H1 (cell line): Measurements from ENCODE around the gene SUSD5. TPM values are rescaled to one million over a fixed set of nuclear protein-coding genes. Genes with fewer than 3 reads are reported as not detected.

Experiments used
- CTCF ChIA-PET: fragments of 300-600 bp; sonication (Branson Sonifier 250); formaldehyde crosslinking; loops from one replicate; lab custom pipeline; 2021; ENCODE audit not compliant: partially characterized antibody; lab: Charles Lee
- POLR2A ChIA-PET: fragments of 300-600 bp; sonication (Branson Sonifier 250); formaldehyde crosslinking; loops from one replicate; lab custom pipeline; 2021; ENCODE audit warnings: inconsistent platforms; ENCODE audit not compliant: partially characterized antibody; lab: Charles Lee
- DNase-seq, 2 experiments: peaks; one replicate each; pipeline versions ENCODE4 v3.0.0 to v3.0.0-alpha.2; 2010 to 2022; ENCODE audit warnings: low spot score in 2 of 2, low read depth in 1 of 2, mixed read lengths in 1 of 2
- FAIRE-seq: peaks from 2 replicates; lab custom pipeline; 2011; peaks lifted over from hg19 to GRCh38; lab: Jason Lieb, UNC
- H2AFZ ChIP-seq: 2 replicates; pipeline ENCODE4 v1.8.1; 2012; ENCODE audit warnings: low read length, inconsistent platforms
- H2AK5ac ChIP-seq: 2 replicates; pipeline ENCODE4 v1.6.1; 2013; ENCODE audit warnings: low read depth, low read length
- H2BK120ac ChIP-seq: replicated peaks from 2 replicates; pipeline ENCODE3; 2013; ENCODE audit warnings: low read depth, low read length, inconsistent platforms
- H2BK12ac ChIP-seq: 2 replicates; pipeline ENCODE4 v1.6.1; 2013; ENCODE audit warnings: low read depth, low read length
- H2BK15ac ChIP-seq: 2 replicates; pipeline ENCODE4 v1.6.1; 2013; ENCODE audit warnings: low read length
- H2BK20ac ChIP-seq: 2 replicates; pipeline ENCODE4 v1.6.1; 2013; ENCODE audit warnings: low read length
- H2BK5ac ChIP-seq: 2 replicates; pipeline ENCODE4 v1.6.1; 2013; ENCODE audit warnings: low read depth, low read length
- H3K14ac ChIP-seq: 2 replicates; pipeline ENCODE4 v1.6.1; 2013; ENCODE audit warnings: inconsistent platforms; ENCODE audit not compliant: insufficient read length
- H3K18ac ChIP-seq: 2 replicates; pipeline ENCODE4 v1.6.1; 2013; ENCODE audit warnings: low read length; ENCODE audit errors: extremely low read depth
- H3K23ac ChIP-seq: 2 replicates; pipeline ENCODE4 v1.6.1; 2013; ENCODE audit warnings: inconsistent platforms; ENCODE audit not compliant: insufficient read length
- H3K23me2 ChIP-seq: 2 replicates; pipeline ENCODE4 v1.6.1; 2013; ENCODE audit warnings: low read depth, low read length
- H3K27ac ChIP-seq: 2 replicates; pipeline ENCODE4 v1.6.1; 2011; ENCODE audit warnings: low read depth, low read length, inconsistent platforms
- H3K27me3 ChIP-seq, 4 experiments: replicated peaks in 1 of 4; 1 replicate in 1 of 4; 2 replicates in 3 of 4; pipeline versions ENCODE4 v1.6.1 to v1.8.1; 2011 to 2013; ENCODE audit warnings: low read length in 3 of 4, mild to moderate bottlenecking in 3 of 4, inconsistent platforms in 2 of 4, mixed read lengths in 2 of 4, moderate library complexity in 1 of 4; ENCODE audit not compliant: control insufficient read depth in 3 of 4, insufficient read depth in 3 of 4; ENCODE audit errors: extremely low read depth in 1 of 4
- H3K36me3 ChIP-seq, 4 experiments: 2 replicates each; pipeline versions ENCODE4 v1.6.1 to v1.8.1; 2011 to 2013; ENCODE audit warnings: mild to moderate bottlenecking in 4 of 4, low read length in 3 of 4, moderate library complexity in 2 of 4, control low read depth in 1 of 4, inconsistent platforms in 1 of 4; ENCODE audit not compliant: insufficient read depth in 4 of 4, control insufficient read depth in 2 of 4
- H3K4ac ChIP-seq: replicated peaks from 2 replicates; pipeline ENCODE3; 2013; ENCODE audit warnings: low read length, low read depth, mixed read lengths, inconsistent platforms; ENCODE audit not compliant: insufficient read length
- H3K4me1 ChIP-seq, 4 experiments: replicated peaks in 1 of 4; 1 replicate in 1 of 4; 2 replicates in 3 of 4; pipeline versions ENCODE4 v1.6.1 to v1.8.1; 2011 to 2013; ENCODE audit warnings: low read length in 3 of 4, inconsistent platforms in 2 of 4, mixed read lengths in 1 of 4; ENCODE audit not compliant: insufficient read depth in 4 of 4, control insufficient read depth in 3 of 4
- H3K4me2 ChIP-seq, 2 experiments: 2 replicates each; pipeline versions ENCODE4 v1.6.1 to v1.8.1; 2011 to 2013; ENCODE audit warnings: low read depth in 2 of 2, low read length in 2 of 2, control low read depth in 1 of 2, inconsistent platforms in 1 of 2, mild to moderate bottlenecking in 1 of 2; ENCODE audit not compliant: insufficient read depth in 1 of 2
- H3K4me3 ChIP-seq, 4 experiments: fragments of 200-600, 300-600 bp in 1 of 4; sonication (generic), shearing (Covaris generic), sonication (Bioruptor Twin) in 1 of 4; 2 replicates each; pipeline versions ENCODE4 v1.5.1 to v1.8.1; 2011 to 2016; ENCODE audit warnings: low read length in 4 of 4, low read depth in 3 of 4, control low read depth in 2 of 4, inconsistent platforms in 2 of 4, mild to moderate bottlenecking in 2 of 4, mixed read lengths in 1 of 4, moderate library complexity in 1 of 4; ENCODE audit not compliant: insufficient read depth in 2 of 4; ENCODE audit errors: extremely low read depth in 1 of 4
- H3K56ac ChIP-seq: replicated peaks from 2 replicates; pipeline ENCODE3; 2013; ENCODE audit warnings: low read depth, mild to moderate bottlenecking, mixed read lengths, low read length, inconsistent platforms; ENCODE audit not compliant: insufficient read length
- H3K79me1 ChIP-seq: 2 replicates; pipeline ENCODE4 v1.6.1; 2013; ENCODE audit warnings: low read depth, low read length, control low read depth
- H3K79me2 ChIP-seq, 2 experiments: 2 replicates each; pipeline versions ENCODE4 v1.6.1 to v1.8.1; 2012 to 2013; ENCODE audit warnings: low read length in 2 of 2, mild to moderate bottlenecking in 2 of 2, inconsistent platforms in 1 of 2; ENCODE audit not compliant: insufficient read depth in 2 of 2, control insufficient read depth in 1 of 2
- H3K9ac ChIP-seq, 4 experiments: replicated peaks in 1 of 4; 1 replicate in 1 of 4; 2 replicates in 3 of 4; pipeline versions ENCODE4 v1.6.1 to v1.8.1; 2011 to 2013; ENCODE audit warnings: low read depth in 3 of 4, low read length in 3 of 4, control low read depth in 2 of 4, mild to moderate bottlenecking in 2 of 4, moderate library complexity in 2 of 4, inconsistent platforms in 1 of 4; ENCODE audit errors: extremely low read depth in 1 of 4
- H3K9me3 ChIP-seq, 2 experiments: 2 replicates each; pipeline versions ENCODE4 v1.6.1 to v1.8.1; 2012 to 2013; ENCODE audit warnings: mild to moderate bottlenecking in 2 of 2, moderate library complexity in 2 of 2, control low read depth in 1 of 2, inconsistent platforms in 1 of 2, low read depth in 1 of 2, low read length in 1 of 2, mixed read lengths in 1 of 2; ENCODE audit not compliant: insufficient read depth in 2 of 2
- H4K20me1 ChIP-seq, 2 experiments: replicated peaks in 1 of 2; 2 replicates each; pipeline versions ENCODE3 to v1.8.1; 2011 to 2013; ENCODE audit warnings: inconsistent platforms in 2 of 2, low read length in 2 of 2, mild to moderate bottlenecking in 1 of 2; ENCODE audit not compliant: insufficient read depth in 2 of 2, control insufficient read depth in 1 of 2
- H4K5ac ChIP-seq: 2 replicates; pipeline ENCODE4 v1.6.1; 2013; ENCODE audit warnings: low read length, low read depth, mixed read lengths, inconsistent platforms; ENCODE audit not compliant: insufficient read length
- H4K8ac ChIP-seq: 2 replicates; pipeline ENCODE4 v1.8.0; 2013; ENCODE audit warnings: mild to moderate bottlenecking, moderate library complexity, low read length, inconsistent platforms; ENCODE audit not compliant: insufficient read depth; ENCODE audit errors: extremely low read depth
- H4K91ac ChIP-seq: replicated peaks from 2 replicates; pipeline ENCODE3; 2013; ENCODE audit warnings: low read length, mixed read lengths, inconsistent platforms; ENCODE audit not compliant: insufficient read length
- CTBP2 ChIP-seq: IDR thresholded peaks from 2 replicates; pipeline ENCODE4 v1.7.0; 2011; ENCODE audit warnings: borderline replicate concordance, mild to moderate bottlenecking, moderate library complexity, mixed read lengths, low read length; ENCODE audit not compliant: insufficient read depth, insufficient read length
- EGR1 ChIP-seq: IDR thresholded peaks from 2 replicates; pipeline ENCODE4 v1.6.1; 2011; ENCODE audit warnings: low read depth, low read length, borderline replicate concordance
- HDAC2 ChIP-seq, 2 experiments: fragments of 300-600 bp in 1 of 2; sonication (generic) in 1 of 2; IDR thresholded peaks; 2 replicates each; pipeline ENCODE4 v1.6.1; 2011 to 2012; ENCODE audit warnings: low read depth in 2 of 2, low read length in 2 of 2, mild to moderate bottlenecking in 2 of 2, moderate library complexity in 2 of 2, borderline replicate concordance in 1 of 2, inconsistent platforms in 1 of 2
- KDM1A ChIP-seq: fragments of 200-600, 300-600 bp; sonication (generic); IDR thresholded peaks from 2 replicates; pipeline ENCODE4 v1.7.1; 2016; ENCODE audit warnings: mild to moderate bottlenecking, low read length, borderline replicate concordance
- MAFK ChIP-seq: IDR thresholded peaks from 2 replicates; pipeline ENCODE4 v1.6.1; 2012; ENCODE audit warnings: low read depth, mild to moderate bottlenecking, improper control_type of control experiment, low read length
- RBBP5 ChIP-seq: IDR thresholded peaks from 2 replicates; pipeline ENCODE4 v1.7.1; 2012; ENCODE audit warnings: low read depth, mild to moderate bottlenecking, inconsistent platforms, low read length, moderate library complexity, borderline replicate concordance
- RNF2 ChIP-seq: fragments of 200-900, 300-1000 bp; sonication (generic); IDR thresholded peaks from 2 replicates; pipeline ENCODE4 v1.7.1; 2016; ENCODE audit warnings: borderline replicate concordance, low read depth, mild to moderate bottlenecking, antibody characterized with exemption, low read length; ENCODE audit not compliant: poor library complexity, severe bottlenecking; ENCODE audit errors: missing control alignments
- SIX5 ChIP-seq: IDR thresholded peaks from 2 replicates; pipeline ENCODE4 v1.6.1; 2011; ENCODE audit warnings: mild to moderate bottlenecking, low read depth, low read length
- TCF12 ChIP-seq: IDR thresholded peaks from 2 replicates; pipeline ENCODE4 v1.6.1; 2011; ENCODE audit warnings: low read depth, mild to moderate bottlenecking, low read length
- WGBS, 2 experiments: shearing (Covaris generic) in 1 of 2; methylation state at CpG; one replicate each; pipeline versions ENCODE4 v1.1.6 to v1.1.7; 2013 to 2015; ENCODE audit warnings: low lambda C conversion rate in 2 of 2, mixed read lengths in 2 of 2, inconsistent platforms in 1 of 2, low coverage in 1 of 2, missing lambda C conversion rate in 1 of 2; ENCODE audit not compliant: insufficient replicate concordance in 2 of 2, insufficient coverage in 1 of 2, insufficient read length in 1 of 2; ENCODE audit errors: extremely low coverage in 1 of 2, missing lambda C conversion rate in 1 of 2; 5-methylcytosine and 5-hydroxymethylcytosine counted together
- polyA plus RNA-seq, 7 experiments: library from polyadenylated mRNA; depleted of rRNA in 3 of 7; stranded (reverse) in 5 of 7; unstranded in 2 of 7; fragments of >200 nt in 5 of 7; fragments of 200-250 nt in 2 of 7; gene quantifications; 1 replicate in 5 of 7; 2 replicates in 1 of 7; 4 replicates in 1 of 7; pipeline versions ENCODE4 v1.2.1 to v1.2.3, GENCODE V29; 2011 to 2013; ENCODE audit warnings: missing spikeins in 2 of 7, mixed read lengths in 2 of 7
- total RNA-seq: library from RNA; stranded (reverse); fragmentation: NEBNext Ultra II Directional; extraction: Animal tissue kit (Norgen Biotek cat#: 25700); gene quantifications from 2 replicates; pipeline ENCODE4 v1.2.1, GENCODE V29; 2021

The SUSD5 gene
- total and polyA plus RNA-seq, 2 of the 8 experiments (the other 6 are each of a cell fraction or from before 2014, with no cell fraction given): 0.92 to 3.3 TPM

DNA sequence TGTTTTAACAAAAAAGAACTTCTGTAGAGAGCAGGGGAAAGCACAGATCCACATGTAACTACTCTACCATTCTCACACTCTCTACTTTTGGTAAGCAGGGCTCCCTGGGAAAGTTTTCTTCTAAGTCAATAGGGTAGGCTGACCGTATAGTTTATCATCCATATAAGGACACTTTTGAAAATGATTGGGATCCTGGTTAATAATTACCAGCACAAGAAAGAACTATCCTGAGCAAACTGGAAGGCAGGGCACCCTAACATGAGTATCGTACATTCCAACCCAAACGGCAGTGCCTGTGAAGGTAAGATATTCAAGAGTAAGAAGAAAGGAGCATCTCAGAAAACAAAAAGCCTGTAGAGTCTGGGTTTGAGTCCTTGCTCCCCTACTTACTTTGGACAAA is 22.1 kb downstream of the SUSD5 start:
- Histone ChIP-seq H3K23ac (no peak overlapping the region), H2BK15ac (no peak overlapping the region), H2BK20ac (no peak overlapping the region), H2BK120ac (no peak overlapping the region), H4K20me1 (no peaks in the 10 kb centered on the region), H4K91ac (no peak overlapping the region), H3K36me3 (no peaks in the 10 kb centered on the region), H2AK5ac (no peak overlapping the region), H3K79me1 (no peaks in the 10 kb centered on the region), H3K18ac (no peak overlapping the region), H3K56ac (no peak overlapping the region), H3K9ac (no peak overlapping the region), H2BK12ac (no peak overlapping the region), H3K27me3 (no peaks in the 10 kb centered on the region), H3K14ac (no peak overlapping the region), H3K79me2 (no peaks in the 10 kb centered on the region), H3K4me2 (no peak overlapping the region), H2BK5ac (no peak overlapping the region), H3K4me3 (no peak overlapping the region), H4K5ac (no peak overlapping the region), H4K8ac (no peak overlapping the region), H3K23me2 (no peaks in the 10 kb centered on the region), H2AFZ (no peak overlapping the region), H3K4me1 (no peaks in the 10 kb centered on the region), H3K9me3 (no peaks in the 10 kb centered on the region), H3K4ac (no peak overlapping the region), H3K27ac (no peak overlapping the region)
- TF ChIP-seq EGR1: no peak
- no peak for TF ChIP-seq CTBP2
- no peak for TF ChIP-seq RNF2
- no peak for TF ChIP-seq SIX5
- no peak for TF ChIP-seq HDAC2 (IDR thresholded peaks at IDR 0.05; ENCODE audit: borderline replicate concordance in 1 of 2, low read depth in 2 of 2, low read length in 2 of 2)
- TF ChIP-seq KDM1A: no peak
- TF ChIP-seq TCF12: no peak
- no peak for TF ChIP-seq MAFK
- no peak for TF ChIP-seq RBBP5
- CTCF ChIA-PET: interaction anchor here (1.1 to 2.6 kb wide), 3 partner anchors 29 to 176 kb away, joined by 3 to 13 read pairs (median 3); no protein-coding TSS in a partner anchor
- POLR2A ChIA-PET: no interaction called here
- DNase-seq: no peak
- no peak for FAIRE-seq
- 90% methylated on average over 3 of the region's 3 CpGs; no CpG with 5 or more reads in 1 of the 2 experiments for WGBS, 2 experiments
